ENCODE data around the gene DISC1. TPM values are rescaled to one million over a fixed set of nuclear protein-coding genes. Genes with fewer than 3 reads are reported as not detected.

Gene DISC1
- total RNA-seq, 1 donor from 2014 or later: 13.6 TPM

- no peaks in the 10 kb centered on the region for H3K4me1 ChIP-seq
- DNase-seq: no peak
- H3K36me3 ChIP-seq: no peaks in the 10 kb centered on the region
- intact Hi-C loops (cut with DNase I): no loop called here
- ATAC-seq: no peak
- H3K4me3 ChIP-seq: no peak overlapping the region
- H3K9me3 ChIP-seq: no peaks in the 10 kb centered on the region
- no peak overlapping the region for H3K27ac ChIP-seq
- TF ChIP-seq CTCF (IDR thresholded peaks at IDR 0.05): no peak
- H3K27me3 ChIP-seq (ENCODE audit: low read depth): no peaks in the 10 kb centered on the region
Observed at GRCh38 chr1:231792634-231793033, 166.0 kb downstream of the DISC1 start.

GRCh38 chr1:231793893-231794292, 167.3 kb downstream of the DISC1 start:
- Histone ChIP-seq H3K27ac (no peak overlapping the region), H3K4me3 (no peak overlapping the region), H3K4me1 (no peaks in the 10 kb centered on the region), H3K36me3 (no peaks in the 10 kb centered on the region), H3K9me3 (no peaks in the 10 kb centered on the region), H3K27me3 (ENCODE audit: low read depth) (no peaks in the 10 kb centered on the region)
- ATAC-seq (no peak), DNase-seq (no peak)
- no peak for TF ChIP-seq CTCF (IDR thresholded peaks at IDR 0.05)
- intact Hi-C loops (cut with DNase I): no loop called here

GRCh38 chr1:231796141-231796540, 169.6 kb downstream of the DISC1 start:
- DNase-seq (no peak), ATAC-seq (no peak)
- no peaks in the 10 kb centered on the region for H3K27me3 ChIP-seq (ENCODE audit: low read depth)
- no peak overlapping the region for H3K27ac ChIP-seq
- H3K36me3 ChIP-seq: no peaks in the 10 kb centered on the region
- no peak for TF ChIP-seq CTCF (IDR thresholded peaks at IDR 0.05)
- H3K4me1 ChIP-seq: no peaks in the 10 kb centered on the region
- no peaks in the 10 kb centered on the region for H3K9me3 ChIP-seq
- H3K4me3 ChIP-seq: no peak overlapping the region
- intact Hi-C loops (cut with DNase I): no loop called here

GRCh38 chr1:231799363-231799986, 172.9 kb downstream of the DISC1 start:
- Histone ChIP-seq H3K4me3 (no peak overlapping the region), H3K9me3 (no peaks in the 10 kb centered on the region), H3K27me3 (ENCODE audit: low read depth) (no peaks in the 10 kb centered on the region), H3K27ac (no peak overlapping the region), H3K36me3 (no peaks in the 10 kb centered on the region), H3K4me1 (no peaks in the 10 kb centered on the region)
- ATAC-seq: no peak
- DNase-seq: no peak
- intact Hi-C loops (cut with DNase I): no loop called here
- no peak for TF ChIP-seq CTCF (IDR thresholded peaks at IDR 0.05)

- Histone ChIP-seq H3K36me3 (no peaks in the 10 kb centered on the region), H3K27ac (no peak overlapping the region), H3K27me3 (ENCODE audit: low read depth) (no peaks in the 10 kb centered on the region), H3K4me1 (no peaks in the 10 kb centered on the region), H3K9me3 (no peaks in the 10 kb centered on the region), H3K4me3 (no peak overlapping the region)
- no peak for ATAC-seq
- DNase-seq: no peak
- TF ChIP-seq CTCF (IDR thresholded peaks at IDR 0.05): no peak
- intact Hi-C loops (cut with DNase I): no loop called here
Observed at GRCh38 chr1:231800108-231800507, 173.5 kb downstream of the DISC1 start.

Data from lower lobe of right lung (tissue), 2 donors.